A673 (cell line): ENCODE measurements around the gene BEAN1. TPM values are rescaled to one million over a fixed set of nuclear protein-coding genes. Genes with fewer than 3 reads are reported as not detected.

Experiments
- BruUV-seq: library from RNA; stranded (reverse); fragments of 400-500 nt; replicated peaks from 2 replicates; lab custom pipeline; 2021; lab: Mats Ljungman, UMichigan
- CTCF ChIA-PET: fragments of 300-600 bp; sonication (Branson Sonifier 250); formaldehyde crosslinking; loops from one replicate; lab custom pipeline; 2022; ENCODE audit warnings: antibody characterized with exemption; lab: Charles Lee
- POLR2A ChIA-PET: fragments of 300-600 bp; sonication (Branson Sonifier 250); formaldehyde crosslinking; loops from one replicate; lab custom pipeline; 2022; ENCODE audit warnings: antibody characterized with exemption; ENCODE audit not compliant: low non-redundant PET; lab: Charles Lee
- DNase-seq: peaks from one replicate; pipeline ENCODE4 v3.0.0-alpha.2; 2015; ENCODE audit warnings: low spot score
- H3K27ac ChIP-seq: fragments of 200-600 bp; sonication (generic); 2 replicates; pipeline ENCODE4 v1.5.1; 2016; ENCODE audit warnings: mixed run types, low read depth, mild to moderate bottlenecking, mixed read lengths, antibody characterized with exemption, low read length; ENCODE audit not compliant: poor library complexity, severe bottlenecking
- H3K27me3 ChIP-seq: fragments of 200-600 bp; sonication (generic); replicated peaks from 2 replicates; pipeline ENCODE4 v1.6.1; 2017; ENCODE audit warnings: mixed run types, low read depth, mild to moderate bottlenecking, mixed read lengths, antibody characterized with exemption, low read length; ENCODE audit not compliant: insufficient read depth, poor library complexity
- H3K36me3 ChIP-seq: fragments of 200-600 bp; sonication (generic); 2 replicates; pipeline ENCODE4 v1.6.1; 2016; ENCODE audit warnings: mixed run types, mild to moderate bottlenecking, mixed read lengths, antibody characterized with exemption, low read length; ENCODE audit not compliant: insufficient read depth, poor library complexity, severe bottlenecking
- H3K4me1 ChIP-seq: fragments of 200-600 bp; sonication (generic); 2 replicates; pipeline ENCODE4 v1.6.1; 2017; ENCODE audit warnings: mixed run types, mild to moderate bottlenecking, mixed read lengths, antibody characterized with exemption, low read length; ENCODE audit not compliant: insufficient read depth, poor library complexity, severe bottlenecking
- H3K4me3 ChIP-seq: fragments of 200-600 bp; sonication (generic); 2 replicates; pipeline ENCODE4 v1.5.1; 2016; ENCODE audit warnings: low read depth, mixed run types, mild to moderate bottlenecking, mixed read lengths, low read length; ENCODE audit not compliant: poor library complexity, severe bottlenecking
- H3K9me3 ChIP-seq: fragments of 200-600 bp; sonication (generic); 2 replicates; pipeline ENCODE4 v1.6.1; 2016; ENCODE audit warnings: mixed run types, low read depth, mild to moderate bottlenecking, mixed read lengths, antibody characterized with exemption, low read length; ENCODE audit not compliant: poor library complexity, severe bottlenecking
- EZH2 ChIP-seq: fragments of 200-600 bp; sonication (generic); IDR thresholded peaks from 2 replicates; pipeline ENCODE4 v1.6.1; 2017; ENCODE audit warnings: borderline replicate concordance, low read depth, mild to moderate bottlenecking, mixed read lengths, antibody characterized with exemption, low read length; ENCODE audit not compliant: poor library complexity, severe bottlenecking
- intact Hi-C: fragments of 100-400 bp; cut with micrococcal nuclease; formaldehyde crosslinking; loops from one replicate; pipeline ENCODE4 v1.10.0; 2022; ENCODE audit not compliant: unreplicated experiment
- total RNA-seq: library from RNA; stranded (reverse); gene quantifications from 2 replicates; pipeline ENCODE4 v1.2.3, GENCODE V29; 2021
- TF ChIP-seq, protein P1 (sequence below): fragments of 300-800, 200-600 bp; sonication (generic); conservative IDR thresholded peaks from 2 replicates; pipeline ENCODE4 v1.5.1; 2017; ENCODE audit warnings: low read depth, mild to moderate bottlenecking, antibody characterized with exemption, low read length, moderate library complexity, mixed read lengths

Gene BEAN1
- total RNA-seq, 1 experiment from 2014 or later = not detected

- peaks cover 17% of the 10 kb centered on the region for H3K4me1 ChIP-seq
- POLR2A ChIA-PET = no interaction called here
- no peaks in the 10 kb centered on the region for H3K27me3 ChIP-seq
- H3K9me3 ChIP-seq = no peaks in the 10 kb centered on the region
- no peak overlapping the region for H3K4me3 ChIP-seq
- no peak for DNase-seq
- intact Hi-C loops = loop anchor here (10.0 kb wide), 1 partner anchor 463 kb away; no protein-coding TSS in a partner anchor
- CTCF ChIA-PET = no interaction called here
- BruUV-seq = no TSS peak
- no peaks in the 10 kb centered on the region for H3K36me3 ChIP-seq
- no peak overlapping the region for H3K27ac ChIP-seq
- no peak for TF ChIP-seq EZH2
- TF ChIP-seq, protein P1, sequence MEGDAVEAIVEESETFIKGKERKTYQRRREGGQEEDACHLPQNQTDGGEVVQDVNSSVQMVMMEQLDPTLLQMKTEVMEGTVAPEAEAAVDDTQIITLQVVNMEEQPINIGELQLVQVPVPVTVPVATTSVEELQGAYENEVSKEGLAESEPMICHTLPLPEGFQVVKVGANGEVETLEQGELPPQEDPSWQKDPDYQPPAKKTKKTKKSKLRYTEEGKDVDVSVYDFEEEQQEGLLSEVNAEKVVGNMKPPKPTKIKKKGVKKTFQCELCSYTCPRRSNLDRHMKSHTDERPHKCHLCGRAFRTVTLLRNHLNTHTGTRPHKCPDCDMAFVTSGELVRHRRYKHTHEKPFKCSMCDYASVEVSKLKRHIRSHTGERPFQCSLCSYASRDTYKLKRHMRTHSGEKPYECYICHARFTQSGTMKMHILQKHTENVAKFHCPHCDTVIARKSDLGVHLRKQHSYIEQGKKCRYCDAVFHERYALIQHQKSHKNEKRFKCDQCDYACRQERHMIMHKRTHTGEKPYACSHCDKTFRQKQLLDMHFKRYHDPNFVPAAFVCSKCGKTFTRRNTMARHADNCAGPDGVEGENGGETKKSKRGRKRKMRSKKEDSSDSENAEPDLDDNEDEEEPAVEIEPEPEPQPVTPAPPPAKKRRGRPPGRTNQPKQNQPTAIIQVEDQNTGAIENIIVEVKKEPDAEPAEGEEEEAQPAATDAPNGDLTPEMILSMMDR = no peak
Observed at GRCh38 chr16:66401610-66402009, 25.5 kb upstream of the BEAN1 start.

GRCh38 chr16:66402166-66402565 lies 24.9 kb upstream of the BEAN1 start:
- TF ChIP-seq, protein P1 = no peak
- TF ChIP-seq EZH2 = no peak
- Histone ChIP-seq H3K4me3 (no peak overlapping the region), H3K36me3 (no peaks in the 10 kb centered on the region), H3K4me1 (peaks cover 17% of the 10 kb centered on the region), H3K9me3 (no peaks in the 10 kb centered on the region), H3K27me3 (no peaks in the 10 kb centered on the region), H3K27ac (no peak overlapping the region)
- DNase-seq = no peak
- intact Hi-C loops = loop anchor here (10.0 kb wide), 1 partner anchor 463 kb away; no protein-coding TSS in a partner anchor
- ChIA-PET POLR2A (interaction anchor here (0.6 kb wide), 1 partner anchor 12 kb away, joined by 3 read pairs; no protein-coding TSS in a partner anchor), CTCF (no interaction called here)
- no TSS peak for BruUV-seq

DNA sequence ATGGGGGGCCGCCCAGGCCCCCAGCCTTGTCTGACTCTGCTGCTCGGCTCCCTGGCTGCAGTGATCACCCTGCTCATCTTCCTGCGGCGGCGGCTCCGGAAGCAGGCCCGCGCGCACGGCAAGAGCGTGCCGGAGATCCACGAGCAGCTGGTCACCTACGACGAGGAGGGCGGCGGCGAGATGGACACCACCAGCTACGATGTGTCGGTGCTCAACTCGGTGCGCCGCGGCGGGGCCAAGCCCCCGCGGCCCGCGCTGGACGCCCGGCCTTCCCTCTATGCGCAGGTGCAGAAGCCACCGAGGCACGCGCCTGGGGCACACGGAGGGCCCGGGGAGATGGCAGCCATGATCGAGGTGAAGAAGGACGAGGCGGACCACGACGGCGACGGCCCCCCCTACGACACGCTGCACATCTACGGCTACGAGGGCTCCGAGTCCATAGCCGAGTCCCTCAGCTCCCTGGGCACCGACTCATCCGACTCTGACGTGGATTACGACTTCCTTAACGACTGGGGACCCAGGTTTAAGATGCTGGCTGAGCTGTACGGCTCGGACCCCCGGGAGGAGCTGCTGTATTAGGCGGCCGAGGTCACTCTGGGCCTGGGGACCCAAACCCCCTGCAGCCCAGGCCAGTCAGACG lies 24.4 kb upstream of the BEAN1 start:
- BruUV-seq = no TSS peak
- CTCF ChIA-PET = no interaction called here
- Histone ChIP-seq H3K4me3 (no peak overlapping the region), H3K36me3 (no peaks in the 10 kb centered on the region), H3K27me3 (no peaks in the 10 kb centered on the region), H3K9me3 (no peaks in the 10 kb centered on the region), H3K27ac (no peak overlapping the region), H3K4me1 (peaks cover 18% of the 10 kb centered on the region)
- POLR2A ChIA-PET = interaction anchor here (0.6 kb wide), 1 partner anchor 12 kb away, joined by 3 read pairs; no protein-coding TSS in a partner anchor
- TF ChIP-seq, protein P1 = no peak
- TF ChIP-seq EZH2 = no peak
- intact Hi-C loops = loop anchor here (10.0 kb wide), 1 partner anchor 462 kb away; no protein-coding TSS in a partner anchor
- DNase-seq = no peak
